CD8-positive, alpha-beta memory T cell (primary cell): ENCODE measurements around the gene RBMS1. TPM values are rescaled to one million over a fixed set of nuclear protein-coding genes. Genes with fewer than 3 reads are reported as not detected.

Experiments used
- CTCF ChIA-PET: fragments of 350-600 bp; sonication (Branson Sonifier 250); formaldehyde crosslinking; loops from one replicate; lab custom pipeline; 2021; ENCODE audit warnings: antibody characterized with exemption; lab: Charles Lee
- POLR2A ChIA-PET: fragments of 350-600 bp; sonication (Branson Sonifier 250); formaldehyde crosslinking; loops from one replicate; lab custom pipeline; 2021; ENCODE audit warnings: antibody characterized with exemption; lab: Charles Lee
- DNase-seq, 5 donors: peaks; one replicate each; pipeline versions ENCODE4 v3.0.0 to v3.0.0-alpha.2; 2020 to 2022; ENCODE audit warnings: mixed read lengths in 1 of 5
- H3K27ac ChIP-seq: one replicate; pipeline ENCODE4 v1.7.0; 2013; ENCODE audit warnings: low read depth, mild to moderate bottlenecking, low read length, moderate library complexity
- H3K27me3 ChIP-seq: 2 replicates; pipeline ENCODE4 v1.7.0; 2013; ENCODE audit warnings: low read length, mild to moderate bottlenecking; ENCODE audit not compliant: insufficient read depth, poor library complexity, severe bottlenecking
- H3K36me3 ChIP-seq: 2 replicates; pipeline ENCODE4 v1.7.0; 2013; ENCODE audit warnings: mild to moderate bottlenecking, low read length, moderate library complexity; ENCODE audit not compliant: insufficient read depth
- H3K4me1 ChIP-seq: 2 replicates; pipeline ENCODE4 v1.7.0; 2013; ENCODE audit warnings: mild to moderate bottlenecking, low read length, moderate library complexity; ENCODE audit not compliant: insufficient read depth
- H3K4me3 ChIP-seq: 2 replicates; pipeline ENCODE4 v1.7.0; 2013; ENCODE audit warnings: mild to moderate bottlenecking, low read length
- H3K9me3 ChIP-seq: 2 replicates; pipeline ENCODE4 v1.7.0; 2013; ENCODE audit warnings: mild to moderate bottlenecking, low read length
- H3K27ac Mint-ChIP-seq, 8 donors: one replicate each; pipeline ENCODE4 v1.8.0; 2020 to 2021; ENCODE audit warnings: mixed read lengths in 8 of 8, mild to moderate bottlenecking in 6 of 8, inconsistent platforms in 3 of 8, moderate library complexity in 3 of 8
- H3K27me3 Mint-ChIP-seq, 2 donors: one replicate each; pipeline ENCODE4 v1.8.0; 2020 to 2021; ENCODE audit warnings: mixed read lengths in 2 of 2, mild to moderate bottlenecking in 1 of 2, moderate library complexity in 1 of 2
- H3K36me3 Mint-ChIP-seq, 3 donors: one replicate each; pipeline ENCODE4 v1.8.0; 2020 to 2021; ENCODE audit warnings: mixed read lengths in 3 of 3, inconsistent platforms in 1 of 3, mild to moderate bottlenecking in 1 of 3
- H3K4me1 Mint-ChIP-seq, 3 donors: one replicate each; pipeline ENCODE4 v1.8.0; 2020 to 2021; ENCODE audit warnings: mixed read lengths in 3 of 3, inconsistent platforms in 1 of 3, mild to moderate bottlenecking in 1 of 3
- H3K4me3 Mint-ChIP-seq, 7 donors: one replicate each; pipeline ENCODE4 v1.8.0; 2020 to 2021; ENCODE audit warnings: mixed read lengths in 7 of 7, mild to moderate bottlenecking in 6 of 7, moderate library complexity in 4 of 7, inconsistent platforms in 2 of 7
- H3K9me3 Mint-ChIP-seq, 5 donors: one replicate each; pipeline ENCODE4 v1.8.0; 2020 to 2022; ENCODE audit warnings: mixed read lengths in 5 of 5, mild to moderate bottlenecking in 3 of 5, moderate library complexity in 2 of 5, inconsistent platforms in 1 of 5
- polyA plus RNA-seq: library from polyadenylated mRNA; unstranded; fragments of 300-500 nt; fragmentation: Illumina TruSeq; gene quantifications from one replicate; pipeline ENCODE4 v1.2.3, GENCODE V29; 2021
- total RNA-seq, 2 experiments: library from RNA; stranded (reverse); gene quantifications; one replicate each; pipeline ENCODE4 v1.2.3, GENCODE V29; 2021

Gene RBMS1
- total and polyA plus RNA-seq, 3 experiments from 2014 or later: 48.8 to 130 (median 50.3) TPM

- H3K4me1 ChIP-seq: peaks cover 51% of the 10 kb centered on the region
- H3K4me3 ChIP-seq: no peak overlapping the region
- H3K9me3 ChIP-seq: no peaks in the 10 kb centered on the region
- no peaks in the 10 kb centered on the region for H3K27me3 ChIP-seq
- Mint-ChIP-seq H3K27ac (peak overlapping the region in 3 of 8 donors; percentile 1 to 68 (median 64)), H3K4me1 (peaks cover 44 to 74% (median 67%) of the 10 kb centered on the region in 3 donors), H3K9me3 (no peaks in the 10 kb centered on the region), H3K27me3 (peaks cover 2 to 4% of the 10 kb centered on the region in 2 donors), H3K4me3 (no peak overlapping the region), H3K36me3 (peaks cover 0 to under 1% (median 0%) of the 10 kb centered on the region in 3 donors)
- no peak for DNase-seq
- ChIA-PET CTCF (no interaction called here), POLR2A (no interaction called here)
- H3K27ac ChIP-seq: no peak overlapping the region
- no peaks in the 10 kb centered on the region for H3K36me3 ChIP-seq
Observed at GRCh38 chr2:160465002-160465401, 28.6 kb downstream of the RBMS1 start.

- Histone ChIP-seq H3K36me3 (no peaks in the 10 kb centered on the region), H3K4me3 (no peak overlapping the region), H3K27ac (no peak overlapping the region), H3K4me1 (peaks cover 50% of the 10 kb centered on the region), H3K9me3 (no peaks in the 10 kb centered on the region), H3K27me3 (no peaks in the 10 kb centered on the region)
- peaks cover 0 to 2% (median 0%) of the 10 kb centered on the region in 3 donors for H3K36me3 Mint-ChIP-seq
- peak overlapping the region in 3 of 8 donors; percentile 4 to 33 (median 29) for H3K27ac Mint-ChIP-seq
- H3K9me3 Mint-ChIP-seq: no peaks in the 10 kb centered on the region
- ChIA-PET POLR2A (no interaction called here), CTCF (no interaction called here)
- H3K4me3 Mint-ChIP-seq: peak overlapping the region in 1 of 7 donors; percentile 8
- H3K27me3 Mint-ChIP-seq: peaks cover 0 to 2% of the 10 kb centered on the region in 2 donors
- peaks cover 45 to 76% (median 68%) of the 10 kb centered on the region in 3 donors for H3K4me1 Mint-ChIP-seq
- no peak for DNase-seq
Observed at GRCh38 chr2:160464017-160464416, 29.6 kb downstream of the RBMS1 start.

- no peaks in the 10 kb centered on the region for H3K9me3 ChIP-seq
- ChIA-PET POLR2A (no interaction called here), CTCF (no interaction called here)
- H3K4me3 ChIP-seq: no peak overlapping the region
- no peak overlapping the region for H3K27ac ChIP-seq
- H3K4me1 ChIP-seq: peaks cover 55% of the 10 kb centered on the region
- Mint-ChIP-seq H3K9me3 (no peaks in the 10 kb centered on the region), H3K36me3 (peaks cover 0 to 2% (median 0%) of the 10 kb centered on the region in 3 donors), H3K4me3 (no peak overlapping the region), H3K4me1 (peaks cover 46 to 75% (median 69%) of the 10 kb centered on the region in 3 donors), H3K27ac (peak overlapping the region in 2 of 8 donors; percentile 17 to 21), H3K27me3 (peaks cover 0 to 2% of the 10 kb centered on the region in 2 donors)
- DNase-seq: no peak
- no peaks in the 10 kb centered on the region for H3K36me3 ChIP-seq
- H3K27me3 ChIP-seq: no peaks in the 10 kb centered on the region
Observed at GRCh38 chr2:160463245-160463644, 30.4 kb downstream of the RBMS1 start.

- H3K36me3 Mint-ChIP-seq: peaks cover 0 to 2% (median 0%) of the 10 kb centered on the region in 3 donors
- H3K4me3 Mint-ChIP-seq: no peak overlapping the region
- H3K4me1 Mint-ChIP-seq: peaks cover 43 to 64% (median 60%) of the 10 kb centered on the region in 3 donors
- Histone ChIP-seq H3K4me3 (no peak overlapping the region), H3K27me3 (no peaks in the 10 kb centered on the region), H3K36me3 (no peaks in the 10 kb centered on the region), H3K9me3 (no peaks in the 10 kb centered on the region), H3K27ac (no peak overlapping the region), H3K4me1 (peaks cover 54% of the 10 kb centered on the region)
- DNase-seq: no peak
- no peak overlapping the region for H3K27ac Mint-ChIP-seq
- peaks cover 0 to 2% of the 10 kb centered on the region in 2 donors for H3K27me3 Mint-ChIP-seq
- no peaks in the 10 kb centered on the region for H3K9me3 Mint-ChIP-seq
- ChIA-PET POLR2A (no interaction called here), CTCF (no interaction called here)
Observed at GRCh38 chr2:160460333-160460731, 33.3 kb downstream of the RBMS1 start.

- no peak overlapping the region for H3K4me3 ChIP-seq
- H3K27me3 ChIP-seq: no peaks in the 10 kb centered on the region
- peaks cover 0 to 2% (median 0%) of the 10 kb centered on the region in 3 donors for H3K36me3 Mint-ChIP-seq
- POLR2A ChIA-PET: no interaction called here
- CTCF ChIA-PET: no interaction called here
- peak overlapping the region in 5 of 8 donors; percentile 10 to 85 (median 40) for H3K27ac Mint-ChIP-seq
- no peaks in the 10 kb centered on the region for H3K9me3 ChIP-seq
- peaks cover 0 to 2% of the 10 kb centered on the region in 2 donors for H3K27me3 Mint-ChIP-seq
- H3K36me3 ChIP-seq: no peaks in the 10 kb centered on the region
- peaks cover 50% of the 10 kb centered on the region for H3K4me1 ChIP-seq
- H3K4me1 Mint-ChIP-seq: peaks cover 43 to 60% (median 60%) of the 10 kb centered on the region in 3 donors
- H3K4me3 Mint-ChIP-seq: no peak overlapping the region
- no peak for DNase-seq
- no peaks in the 10 kb centered on the region for H3K9me3 Mint-ChIP-seq
- no peak overlapping the region for H3K27ac ChIP-seq
Observed at GRCh38 chr2:160459538-160460332, 33.9 kb downstream of the RBMS1 start.

- Histone ChIP-seq H3K27me3 (no peaks in the 10 kb centered on the region), H3K9me3 (no peaks in the 10 kb centered on the region), H3K36me3 (no peaks in the 10 kb centered on the region), H3K4me1 (peaks cover 55% of the 10 kb centered on the region), H3K27ac (no peak overlapping the region), H3K4me3 (no peak overlapping the region)
- POLR2A ChIA-PET: no interaction called here
- H3K4me1 Mint-ChIP-seq: peaks cover 38 to 57% (median 56%) of the 10 kb centered on the region in 3 donors
- H3K4me3 Mint-ChIP-seq: no peak overlapping the region
- H3K27me3 Mint-ChIP-seq: peaks cover 0 to 2% of the 10 kb centered on the region in 2 donors
- DNase-seq: no peak
- peak overlapping the region in 2 of 8 donors; percentile 24 to 40 for H3K27ac Mint-ChIP-seq
- H3K36me3 Mint-ChIP-seq: peaks cover 0 to 2% (median 0%) of the 10 kb centered on the region in 3 donors
- H3K9me3 Mint-ChIP-seq: no peaks in the 10 kb centered on the region
- CTCF ChIA-PET: no interaction called here
Observed at GRCh38 chr2:160458718-160459453, 34.7 kb downstream of the RBMS1 start.

- POLR2A ChIA-PET: no interaction called here
- no peak overlapping the region for H3K4me3 ChIP-seq
- CTCF ChIA-PET: interaction anchor here (1.0 kb wide), 1 partner anchor 10 kb away, joined by 3 read pairs; no protein-coding TSS in a partner anchor
- no peaks in the 10 kb centered on the region for H3K36me3 ChIP-seq
- no peaks in the 10 kb centered on the region for H3K27me3 ChIP-seq
- H3K4me1 ChIP-seq: peaks cover 48% of the 10 kb centered on the region
- no peak overlapping the region for H3K27ac ChIP-seq
- Mint-ChIP-seq H3K4me3 (peak overlapping the region in 4 of 7 donors; percentile 1 to 49 (median 40)), H3K4me1 (peaks cover 34 to 54% (median 47%) of the 10 kb centered on the region in 3 donors), H3K27ac (peak overlapping the region in 5 of 8 donors; percentile 27 to 85 (median 77)), H3K9me3 (no peaks in the 10 kb centered on the region), H3K27me3 (peaks cover 0 to 2% of the 10 kb centered on the region in 2 donors), H3K36me3 (peaks cover 0 to 2% (median 0%) of the 10 kb centered on the region in 3 donors)
- peak in 1 of 5 donors; percentile 6 for DNase-seq
- H3K9me3 ChIP-seq: no peaks in the 10 kb centered on the region
Observed at GRCh38 chr2:160457588-160457987, 36.0 kb downstream of the RBMS1 start.
